Osteoblast (primary cell): ENCODE data around the gene LRP1B. TPM values are rescaled to one million over a fixed set of nuclear protein-coding genes. Genes with fewer than 3 reads are reported as not detected.

Source experiments
- DNase-seq: peaks from one replicate; pipeline ENCODE4 v3.0.0; 2011; ENCODE audit warnings: low spot score, mixed read lengths; ENCODE audit not compliant: insufficient read length; ENCODE audit errors: missing footprints
- H2AFZ ChIP-seq: 2 replicates; pipeline ENCODE4 v1.6.0; 2011; ENCODE audit warnings: mild to moderate bottlenecking, low read length
- H3K27ac ChIP-seq: 2 replicates; pipeline ENCODE4 v1.5.1; 2011; ENCODE audit warnings: mild to moderate bottlenecking, low read depth, low read length, moderate library complexity
- H3K27me3 ChIP-seq: 2 replicates; pipeline ENCODE4 v1.6.0; 2012; ENCODE audit warnings: mild to moderate bottlenecking, control low read depth, inconsistent platforms, low read length, moderate library complexity; ENCODE audit not compliant: insufficient read depth
- H3K36me3 ChIP-seq: 2 replicates; pipeline ENCODE4 v1.5.1; 2011; ENCODE audit warnings: mild to moderate bottlenecking, low read length, control low read depth, moderate library complexity; ENCODE audit not compliant: insufficient read depth
- H3K4me1 ChIP-seq: 2 replicates; pipeline ENCODE4 v1.5.1; 2011; ENCODE audit warnings: mild to moderate bottlenecking, low read length, control low read depth, moderate library complexity; ENCODE audit not compliant: insufficient read depth
- H3K4me2 ChIP-seq: 2 replicates; pipeline ENCODE4 v1.6.0; 2011; ENCODE audit warnings: mild to moderate bottlenecking, low read length; ENCODE audit not compliant: insufficient read depth
- H3K4me3 ChIP-seq: fragments of 200-600 bp; sonication (generic); 3 replicates; pipeline ENCODE4 v1.5.1; 2012; ENCODE audit warnings: mild to moderate bottlenecking, low read length, inconsistent platforms; ENCODE audit not compliant: insufficient read depth
- H3K79me2 ChIP-seq: 2 replicates; pipeline ENCODE4 v1.6.0; 2012; ENCODE audit warnings: mild to moderate bottlenecking, low read length, control low read depth, inconsistent platforms; ENCODE audit not compliant: insufficient read depth
- H3K9me3 ChIP-seq: 2 replicates; pipeline ENCODE4 v1.5.1; 2011; ENCODE audit warnings: low read depth, low read length, control low read depth
- H4K20me1 ChIP-seq: 2 replicates; pipeline ENCODE4 v1.6.0; 2012; ENCODE audit warnings: mild to moderate bottlenecking, low read length, control low read depth; ENCODE audit not compliant: insufficient read depth
- total RNA-seq: library from RNA; depleted of rRNA; stranded (reverse); fragments of >200 nt; gene quantifications from 2 replicates; pipeline ENCODE4 v1.2.3, GENCODE V29; 2012
- TF ChIP-seq, protein P1 (sequence below): IDR thresholded peaks from 2 replicates; pipeline ENCODE4 v1.5.1; 2011; ENCODE audit warnings: mild to moderate bottlenecking, low read depth, low read length, moderate library complexity; ENCODE audit errors: extremely low read depth

Gene LRP1B
- total RNA-seq, 1 donor: not detected

DNA sequence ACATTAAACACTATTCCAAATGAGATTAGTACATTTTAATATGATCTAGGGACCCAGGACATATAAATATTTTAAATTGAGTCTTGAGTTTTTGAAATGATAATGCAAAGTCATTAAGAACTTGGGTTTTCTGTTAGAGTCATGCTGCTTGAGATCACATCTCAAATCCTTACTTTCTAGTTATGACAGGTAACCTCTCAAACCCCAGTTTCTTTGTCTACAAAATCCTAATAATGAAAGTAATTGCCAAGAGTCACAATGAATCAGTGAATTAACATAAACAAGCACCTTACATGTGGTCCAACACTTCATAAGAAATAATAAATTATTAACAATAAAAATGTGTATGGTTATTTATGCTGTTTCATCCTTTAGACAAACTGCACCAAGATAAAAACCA lies 607.6 kb downstream of the LRP1B start:
- no peaks in the 10 kb centered on the region for H3K79me2 ChIP-seq
- H3K4me1 ChIP-seq: no peaks in the 10 kb centered on the region
- H3K4me2 ChIP-seq: no peak overlapping the region
- H3K27ac ChIP-seq: no peak overlapping the region
- no peak overlapping the region for H3K4me3 ChIP-seq
- no peaks in the 10 kb centered on the region for H3K27me3 ChIP-seq
- TF ChIP-seq, protein P1, sequence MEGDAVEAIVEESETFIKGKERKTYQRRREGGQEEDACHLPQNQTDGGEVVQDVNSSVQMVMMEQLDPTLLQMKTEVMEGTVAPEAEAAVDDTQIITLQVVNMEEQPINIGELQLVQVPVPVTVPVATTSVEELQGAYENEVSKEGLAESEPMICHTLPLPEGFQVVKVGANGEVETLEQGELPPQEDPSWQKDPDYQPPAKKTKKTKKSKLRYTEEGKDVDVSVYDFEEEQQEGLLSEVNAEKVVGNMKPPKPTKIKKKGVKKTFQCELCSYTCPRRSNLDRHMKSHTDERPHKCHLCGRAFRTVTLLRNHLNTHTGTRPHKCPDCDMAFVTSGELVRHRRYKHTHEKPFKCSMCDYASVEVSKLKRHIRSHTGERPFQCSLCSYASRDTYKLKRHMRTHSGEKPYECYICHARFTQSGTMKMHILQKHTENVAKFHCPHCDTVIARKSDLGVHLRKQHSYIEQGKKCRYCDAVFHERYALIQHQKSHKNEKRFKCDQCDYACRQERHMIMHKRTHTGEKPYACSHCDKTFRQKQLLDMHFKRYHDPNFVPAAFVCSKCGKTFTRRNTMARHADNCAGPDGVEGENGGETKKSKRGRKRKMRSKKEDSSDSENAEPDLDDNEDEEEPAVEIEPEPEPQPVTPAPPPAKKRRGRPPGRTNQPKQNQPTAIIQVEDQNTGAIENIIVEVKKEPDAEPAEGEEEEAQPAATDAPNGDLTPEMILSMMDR: no peak
- H3K36me3 ChIP-seq: no peaks in the 10 kb centered on the region
- no peaks in the 10 kb centered on the region for H3K9me3 ChIP-seq
- no peak for DNase-seq
- no peak overlapping the region for H2AFZ ChIP-seq
- no peaks in the 10 kb centered on the region for H4K20me1 ChIP-seq

DNA sequence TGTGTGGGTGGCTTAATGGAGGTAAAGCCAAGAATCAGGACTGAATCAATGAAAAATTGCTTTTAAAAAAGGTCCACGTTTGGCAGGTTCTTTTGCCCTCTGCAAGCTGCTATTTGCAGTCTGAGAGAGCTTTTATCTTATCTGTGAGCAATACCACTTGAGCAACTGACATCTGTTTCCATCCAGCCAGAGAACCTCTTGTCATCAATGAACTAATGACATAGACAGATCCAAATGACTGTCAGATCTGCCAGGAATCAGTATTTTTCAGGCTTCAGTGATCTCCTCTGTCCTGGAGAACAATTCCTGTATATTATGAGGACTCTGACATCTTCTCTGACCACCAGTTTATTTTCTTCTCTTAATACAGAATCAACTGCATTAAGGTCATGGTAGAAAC lies 608.1 kb downstream of the LRP1B start:
- H3K4me1 ChIP-seq: no peaks in the 10 kb centered on the region
- no peaks in the 10 kb centered on the region for H3K9me3 ChIP-seq
- no peak for DNase-seq
- no peaks in the 10 kb centered on the region for H4K20me1 ChIP-seq
- TF ChIP-seq, protein P1: no peak
- H3K4me3 ChIP-seq: no peak overlapping the region
- no peaks in the 10 kb centered on the region for H3K79me2 ChIP-seq
- H2AFZ ChIP-seq: no peak overlapping the region
- no peak overlapping the region for H3K27ac ChIP-seq
- no peaks in the 10 kb centered on the region for H3K36me3 ChIP-seq
- H3K27me3 ChIP-seq: no peaks in the 10 kb centered on the region
- no peak overlapping the region for H3K4me2 ChIP-seq

DNA sequence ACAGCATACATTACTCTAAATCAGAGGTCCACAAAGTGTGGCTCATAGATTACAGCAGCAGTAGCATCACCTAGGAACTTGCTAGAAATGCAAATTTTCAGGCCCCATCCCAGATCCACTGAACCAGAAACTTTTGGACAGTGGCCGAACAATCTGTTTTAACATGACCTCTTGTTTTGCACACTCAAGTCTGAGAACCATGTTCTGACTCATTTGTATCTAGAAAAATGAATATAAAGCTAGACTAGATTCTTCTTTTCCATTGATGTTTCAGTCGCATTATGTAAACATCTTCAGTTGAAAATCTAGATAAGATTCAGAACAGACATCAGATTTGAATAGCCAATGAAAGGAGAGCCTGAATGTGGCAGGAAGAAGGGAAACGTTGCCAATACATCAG lies 608.8 kb downstream of the LRP1B start:
- Histone ChIP-seq H3K9me3 (no peaks in the 10 kb centered on the region), H3K79me2 (no peaks in the 10 kb centered on the region), H2AFZ (no peak overlapping the region), H3K36me3 (no peaks in the 10 kb centered on the region), H3K27ac (no peak overlapping the region), H3K4me2 (no peak overlapping the region), H3K4me3 (no peak overlapping the region), H3K27me3 (no peaks in the 10 kb centered on the region), H4K20me1 (no peaks in the 10 kb centered on the region), H3K4me1 (no peaks in the 10 kb centered on the region)
- no peak for DNase-seq
- TF ChIP-seq, protein P1: no peak

DNA sequence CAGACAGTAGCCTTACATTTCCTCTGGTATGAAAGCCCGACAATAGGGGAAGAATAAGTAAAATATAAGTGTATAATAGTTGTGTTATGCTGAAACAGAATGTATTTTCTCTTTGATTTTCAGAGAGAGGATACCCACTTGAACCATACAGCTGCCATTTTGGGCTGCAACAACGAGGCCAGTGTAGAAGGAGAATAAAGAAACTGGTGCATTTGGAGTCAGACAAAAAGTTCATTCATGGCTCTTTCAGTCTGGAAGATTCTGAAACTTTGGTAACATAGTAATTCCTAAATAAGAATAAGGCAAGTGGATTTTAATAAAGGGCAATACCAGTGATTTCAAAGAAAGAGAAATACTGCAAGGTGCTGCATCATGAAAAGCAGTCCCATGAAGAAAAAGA lies 610.9 kb downstream of the LRP1B start:
- Histone ChIP-seq H3K4me3 (no peak overlapping the region), H2AFZ (no peak overlapping the region), H3K27me3 (no peaks in the 10 kb centered on the region), H3K9me3 (no peaks in the 10 kb centered on the region), H3K79me2 (no peaks in the 10 kb centered on the region), H4K20me1 (no peaks in the 10 kb centered on the region), H3K27ac (no peak overlapping the region), H3K4me1 (no peaks in the 10 kb centered on the region), H3K36me3 (no peaks in the 10 kb centered on the region), H3K4me2 (no peak overlapping the region)
- no peak for DNase-seq
- TF ChIP-seq, protein P1: no peak
